Type B pancreatic cell (in vitro differentiated cells): ENCODE data around the gene HSP90AB1. TPM values are rescaled to one million over a fixed set of nuclear protein-coding genes. Genes with fewer than 3 reads are reported as not detected.

Experiments
- DNase-seq: peaks from one replicate; pipeline ENCODE4 v3.0.0; 2021; ENCODE audit warnings: mixed read lengths; ENCODE audit not compliant: unreplicated experiment; ENCODE audit errors: extremely low spot score
- H3K27ac Mint-ChIP-seq: 2 replicates; pipeline ENCODE4 v1.8.0; 2021; ENCODE audit warnings: mild to moderate bottlenecking, mixed read lengths
- H3K27me3 Mint-ChIP-seq: 2 replicates; pipeline ENCODE4 v1.8.0; 2021; ENCODE audit warnings: mixed read lengths
- H3K36me3 Mint-ChIP-seq: 2 replicates; pipeline ENCODE4 v1.8.0; 2021; ENCODE audit warnings: mixed read lengths
- H3K4me1 Mint-ChIP-seq: one replicate; pipeline ENCODE4 v1.8.0; 2021; ENCODE audit warnings: mixed read lengths; ENCODE audit not compliant: unreplicated experiment
- H3K4me3 Mint-ChIP-seq: 2 replicates; pipeline ENCODE4 v1.8.0; 2021; ENCODE audit warnings: mild to moderate bottlenecking, mixed read lengths
- H3K9me3 Mint-ChIP-seq: 2 replicates; pipeline ENCODE4 v1.8.0; 2021; ENCODE audit warnings: mixed read lengths
- total RNA-seq: library from RNA; stranded (reverse); gene quantifications from 2 replicates; pipeline ENCODE4 v1.2.1, GENCODE V29; 2021; ENCODE audit warnings: low replicate concordance
- TF ChIP-seq, protein P1 (sequence below): fragments of 200-600 bp; sonication (generic); conservative IDR thresholded peaks from 2 replicates; pipeline ENCODE4 v1.5.0; 2021; ENCODE audit warnings: antibody characterized with exemption, mild to moderate bottlenecking

Gene HSP90AB1
- total RNA-seq, 1 donor from 2014 or later: 1,082 TPM

DNA sequence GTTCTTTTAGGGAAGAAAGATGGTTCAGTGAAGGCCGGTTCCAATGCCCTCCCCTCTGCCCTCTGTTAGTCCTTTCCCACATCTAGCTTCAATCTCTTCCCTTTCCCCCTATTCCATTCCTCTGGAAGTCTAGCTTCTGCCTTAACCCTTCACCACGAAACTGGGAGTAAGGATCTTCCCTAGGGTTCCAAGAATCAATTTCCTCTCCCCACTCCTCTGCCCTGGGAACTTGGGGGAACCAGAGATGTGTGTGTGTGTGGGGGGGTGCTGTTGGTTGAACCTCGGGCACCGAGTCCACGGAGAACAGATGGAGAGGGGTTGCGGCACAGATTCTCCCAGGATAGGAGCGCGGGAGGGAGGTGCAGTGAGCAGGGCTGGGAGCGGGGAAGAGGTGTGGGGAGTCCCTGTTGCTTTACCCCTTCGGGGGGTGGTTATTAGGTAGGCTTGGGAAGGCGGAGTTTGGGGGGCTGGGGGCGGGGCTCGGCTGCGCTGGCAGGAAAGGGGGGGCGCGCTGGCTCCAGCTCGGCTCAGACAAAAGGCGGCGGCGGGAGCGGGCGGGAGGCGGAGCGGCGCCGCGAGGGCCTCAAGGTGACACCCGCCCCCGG is 23.1 kb downstream of the HSP90AB1 start, which contains the start of gene TMEM151B:
TSS of gene TMEM151B (plus strand) at position 530 of the 605 bp plus-strand sequence. CDS start 293 bp downstream, outside the sequence.
- no peak for DNase-seq
- Mint-ChIP-seq H3K9me3 (no peaks in the 10 kb centered on the region), H3K27ac (no peak within 1 kb of the TSS)

DNA sequence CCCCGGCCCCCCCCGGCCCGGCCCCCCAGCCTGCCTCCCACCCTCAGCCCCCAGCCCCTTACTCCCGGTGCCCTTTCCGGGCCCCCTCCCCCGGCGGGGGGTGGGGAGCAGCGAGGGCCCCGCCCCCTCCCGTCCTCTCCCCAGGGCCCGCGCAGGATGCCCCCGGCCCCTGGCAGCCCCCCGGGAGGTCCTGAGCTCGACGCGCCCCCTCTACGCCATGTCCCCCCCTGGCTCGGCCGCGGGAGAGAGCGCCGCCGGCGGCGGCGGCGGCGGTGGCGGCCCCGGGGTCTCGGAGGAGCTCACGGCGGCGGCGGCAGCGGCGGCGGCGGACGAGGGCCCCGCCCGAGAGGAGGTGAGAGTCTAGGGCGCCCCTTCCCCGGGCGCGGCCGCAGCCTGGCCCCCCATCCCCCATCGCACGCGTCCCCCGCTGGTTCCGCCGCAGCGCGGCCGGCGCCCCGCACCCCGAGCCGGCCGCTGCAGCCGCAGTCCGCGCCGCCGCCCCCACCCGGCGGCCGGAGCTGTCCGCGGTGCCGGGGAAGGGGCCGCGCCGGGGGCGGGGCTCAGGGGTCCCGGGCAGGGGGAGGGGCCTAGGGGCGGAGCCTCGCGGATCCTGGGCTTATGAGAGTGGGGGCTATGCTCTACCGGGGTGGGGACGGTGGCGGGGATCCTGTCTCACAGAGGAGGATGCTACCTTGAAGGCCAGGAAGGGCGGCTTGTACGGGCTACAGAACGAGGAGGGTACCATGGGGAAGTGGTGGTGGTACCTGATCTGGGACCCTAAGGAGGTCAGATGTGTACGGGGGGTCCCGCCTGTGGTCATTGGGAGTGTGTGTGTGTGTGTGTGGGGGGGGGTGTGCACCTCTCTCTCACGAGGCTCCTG is 23.9 kb downstream of the HSP90AB1 start:
- Mint-ChIP-seq H3K4me1 (no peaks in the 10 kb centered on the region), H3K4me3 (peak overlapping the region; percentile 81), H3K36me3 (no peaks in the 10 kb centered on the region), H3K9me3 (no peaks in the 10 kb centered on the region), H3K27ac (no peak overlapping the region), H3K27me3 (peaks cover 60% of the 10 kb centered on the region)
- TF ChIP-seq, protein P1, sequence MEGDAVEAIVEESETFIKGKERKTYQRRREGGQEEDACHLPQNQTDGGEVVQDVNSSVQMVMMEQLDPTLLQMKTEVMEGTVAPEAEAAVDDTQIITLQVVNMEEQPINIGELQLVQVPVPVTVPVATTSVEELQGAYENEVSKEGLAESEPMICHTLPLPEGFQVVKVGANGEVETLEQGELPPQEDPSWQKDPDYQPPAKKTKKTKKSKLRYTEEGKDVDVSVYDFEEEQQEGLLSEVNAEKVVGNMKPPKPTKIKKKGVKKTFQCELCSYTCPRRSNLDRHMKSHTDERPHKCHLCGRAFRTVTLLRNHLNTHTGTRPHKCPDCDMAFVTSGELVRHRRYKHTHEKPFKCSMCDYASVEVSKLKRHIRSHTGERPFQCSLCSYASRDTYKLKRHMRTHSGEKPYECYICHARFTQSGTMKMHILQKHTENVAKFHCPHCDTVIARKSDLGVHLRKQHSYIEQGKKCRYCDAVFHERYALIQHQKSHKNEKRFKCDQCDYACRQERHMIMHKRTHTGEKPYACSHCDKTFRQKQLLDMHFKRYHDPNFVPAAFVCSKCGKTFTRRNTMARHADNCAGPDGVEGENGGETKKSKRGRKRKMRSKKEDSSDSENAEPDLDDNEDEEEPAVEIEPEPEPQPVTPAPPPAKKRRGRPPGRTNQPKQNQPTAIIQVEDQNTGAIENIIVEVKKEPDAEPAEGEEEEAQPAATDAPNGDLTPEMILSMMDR: no peak
- no peak for DNase-seq

More for the DNA sequence above, 23.1 kb downstream of the HSP90AB1 start, which contains the start of gene TMEM151B:
- peaks cover 60% of the 10 kb centered on the region for H3K27me3 Mint-ChIP-seq
- no peaks in the 10 kb centered on the region for H3K36me3 Mint-ChIP-seq
- TF ChIP-seq, protein P1: no peak
- peak within 1 kb of the TSS; percentile 83 for H3K4me3 Mint-ChIP-seq
- no peaks in the 10 kb centered on the region for H3K4me1 Mint-ChIP-seq

DNA sequence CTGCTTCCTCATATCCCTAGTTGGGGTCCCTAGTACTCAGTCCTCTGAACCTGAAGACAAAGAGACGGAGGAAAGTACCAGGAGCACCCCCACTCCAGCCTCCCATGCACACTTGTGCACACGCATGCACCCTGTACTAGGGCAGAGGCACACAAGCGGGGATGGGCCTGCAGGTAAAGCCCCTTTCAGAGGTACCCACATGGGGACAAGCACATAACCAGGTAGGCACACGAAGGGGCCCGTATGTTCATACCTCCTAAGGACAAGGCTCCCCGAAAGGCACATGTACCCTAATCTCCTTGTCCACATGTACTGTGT is 24.5 kb downstream of the HSP90AB1 start:
- TF ChIP-seq, protein P1: no peak
- peaks cover 60% of the 10 kb centered on the region for H3K27me3 Mint-ChIP-seq
- no peaks in the 10 kb centered on the region for H3K4me1 Mint-ChIP-seq
- no peak overlapping the region for H3K27ac Mint-ChIP-seq
- peak overlapping the region; percentile 81 for H3K4me3 Mint-ChIP-seq
- no peak for DNase-seq
- no peaks in the 10 kb centered on the region for H3K36me3 Mint-ChIP-seq
- H3K9me3 Mint-ChIP-seq: no peaks in the 10 kb centered on the region

DNA sequence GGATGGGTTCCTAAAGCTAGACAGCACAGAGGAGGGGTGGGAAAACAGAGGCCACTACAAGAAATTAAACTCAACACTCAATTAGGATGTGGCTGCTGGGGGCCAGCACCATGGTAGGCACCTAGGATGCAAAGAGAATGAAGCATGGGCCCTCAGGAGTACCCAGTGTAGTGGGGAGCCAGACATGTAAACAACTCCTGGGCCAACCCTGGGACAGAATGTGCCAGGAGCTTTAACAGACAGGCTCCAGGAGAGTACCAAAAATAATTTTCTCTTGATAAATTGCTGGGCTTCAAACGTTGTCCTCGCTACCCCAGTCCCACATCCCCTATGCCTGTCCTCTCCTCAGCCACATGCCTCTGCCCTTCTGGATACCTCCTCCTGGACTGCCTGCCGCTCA is 25.0 kb downstream of the HSP90AB1 start:
- Mint-ChIP-seq H3K27me3 (peaks cover 60% of the 10 kb centered on the region), H3K36me3 (no peaks in the 10 kb centered on the region), H3K4me1 (no peaks in the 10 kb centered on the region), H3K9me3 (no peaks in the 10 kb centered on the region), H3K27ac (no peak overlapping the region), H3K4me3 (peak overlapping the region; percentile 81)
- no peak for DNase-seq
- TF ChIP-seq, protein P1: no peak

DNA sequence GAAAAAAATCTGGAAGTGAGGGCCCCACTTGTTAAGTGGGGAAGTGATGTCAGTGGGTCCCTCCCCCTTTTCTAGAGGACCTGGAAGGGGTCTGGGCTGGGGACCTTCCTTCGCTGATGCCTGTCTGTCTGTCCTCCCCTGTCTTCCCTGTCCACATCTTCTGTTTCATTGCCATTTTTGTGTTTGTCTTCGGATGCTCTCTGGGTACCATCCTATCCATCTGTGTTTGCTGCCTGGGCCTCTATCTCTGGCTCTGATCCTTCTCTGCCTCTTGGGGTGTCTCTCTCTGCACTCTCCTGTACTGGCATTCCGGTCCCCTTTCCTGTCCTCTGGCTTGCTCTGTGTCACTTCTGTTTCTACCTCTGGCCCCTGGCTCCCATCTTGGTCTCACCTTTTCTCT is 25.6 kb downstream of the HSP90AB1 start:
- Mint-ChIP-seq H3K4me3 (peak overlapping the region; percentile 62), H3K27me3 (peaks cover 63% of the 10 kb centered on the region), H3K4me1 (no peaks in the 10 kb centered on the region), H3K27ac (no peak overlapping the region), H3K9me3 (no peaks in the 10 kb centered on the region), H3K36me3 (no peaks in the 10 kb centered on the region)
- no peak for DNase-seq
- TF ChIP-seq, protein P1: no peak
